AG04449 (cell line): ENCODE data around the gene SERPINB4.
"Not testable (repeated sequence)": the region's sequence is repeated elsewhere in the genome, so short reads cannot be mapped to it uniquely, and the experiment has no call there.

Experiments
- CTCF ChIA-PET: fragments of 350-600 bp; formaldehyde crosslinking; extraction: SDS; loops from one replicate; lab custom pipeline; 2021; ENCODE audit warnings: antibody characterized with exemption; lab: Yijun Ruan, JAX
- POLR2A ChIA-PET: fragments of 400-600, 350-600 bp; formaldehyde crosslinking; extraction: SDS; loops from one replicate; lab custom pipeline; 2020; ENCODE audit warnings: antibody characterized with exemption, inconsistent platforms; lab: Yijun Ruan, JAX
- DNase-seq: peaks from one replicate; pipeline ENCODE4 v3.0.0-alpha.2; 2010; ENCODE audit warnings: low read depth, low spot score
- H3K4me3 ChIP-seq: 2 replicates; pipeline ENCODE4 v1.5.1; 2011; ENCODE audit warnings: low read depth, mild to moderate bottlenecking, control low read depth, low read length
- TF ChIP-seq, protein P1 (sequence below): IDR thresholded peaks from one replicate; pipeline ENCODE4 v1.5.1; 2011; ENCODE audit warnings: mild to moderate bottlenecking, moderate library complexity, low read length, control low read depth, inconsistent platforms; ENCODE audit not compliant: insufficient read depth; ENCODE audit errors: missing control alignments

The SERPINB4 gene

DNA sequence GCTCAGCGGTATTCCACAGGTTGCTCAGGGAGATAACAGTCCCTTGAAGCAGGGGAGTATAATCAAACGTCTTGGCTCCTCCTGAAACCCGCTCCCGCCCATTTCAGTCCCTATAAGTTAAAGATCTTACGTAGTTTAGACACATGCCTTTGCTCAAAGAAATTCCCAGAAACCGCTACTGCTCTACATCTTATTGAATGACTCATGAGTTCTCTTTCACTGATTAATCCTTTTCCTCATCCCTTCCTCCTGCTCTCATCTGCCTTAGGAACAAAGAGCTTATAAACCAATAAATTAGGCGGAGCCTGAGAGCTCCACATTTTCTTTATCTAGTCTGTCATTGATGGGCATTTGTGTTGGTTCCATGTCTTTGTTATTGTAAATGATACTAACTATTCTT is 4.2 kb upstream of the SERPINB4 start:
- DNase-seq, result no peak
- CTCF ChIA-PET, result no interaction called here
- POLR2A ChIA-PET, result no interaction called here
- H3K4me3 ChIP-seq, result no peak overlapping the region
- TF ChIP-seq, protein P1, sequence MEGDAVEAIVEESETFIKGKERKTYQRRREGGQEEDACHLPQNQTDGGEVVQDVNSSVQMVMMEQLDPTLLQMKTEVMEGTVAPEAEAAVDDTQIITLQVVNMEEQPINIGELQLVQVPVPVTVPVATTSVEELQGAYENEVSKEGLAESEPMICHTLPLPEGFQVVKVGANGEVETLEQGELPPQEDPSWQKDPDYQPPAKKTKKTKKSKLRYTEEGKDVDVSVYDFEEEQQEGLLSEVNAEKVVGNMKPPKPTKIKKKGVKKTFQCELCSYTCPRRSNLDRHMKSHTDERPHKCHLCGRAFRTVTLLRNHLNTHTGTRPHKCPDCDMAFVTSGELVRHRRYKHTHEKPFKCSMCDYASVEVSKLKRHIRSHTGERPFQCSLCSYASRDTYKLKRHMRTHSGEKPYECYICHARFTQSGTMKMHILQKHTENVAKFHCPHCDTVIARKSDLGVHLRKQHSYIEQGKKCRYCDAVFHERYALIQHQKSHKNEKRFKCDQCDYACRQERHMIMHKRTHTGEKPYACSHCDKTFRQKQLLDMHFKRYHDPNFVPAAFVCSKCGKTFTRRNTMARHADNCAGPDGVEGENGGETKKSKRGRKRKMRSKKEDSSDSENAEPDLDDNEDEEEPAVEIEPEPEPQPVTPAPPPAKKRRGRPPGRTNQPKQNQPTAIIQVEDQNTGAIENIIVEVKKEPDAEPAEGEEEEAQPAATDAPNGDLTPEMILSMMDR, result no peak

DNA sequence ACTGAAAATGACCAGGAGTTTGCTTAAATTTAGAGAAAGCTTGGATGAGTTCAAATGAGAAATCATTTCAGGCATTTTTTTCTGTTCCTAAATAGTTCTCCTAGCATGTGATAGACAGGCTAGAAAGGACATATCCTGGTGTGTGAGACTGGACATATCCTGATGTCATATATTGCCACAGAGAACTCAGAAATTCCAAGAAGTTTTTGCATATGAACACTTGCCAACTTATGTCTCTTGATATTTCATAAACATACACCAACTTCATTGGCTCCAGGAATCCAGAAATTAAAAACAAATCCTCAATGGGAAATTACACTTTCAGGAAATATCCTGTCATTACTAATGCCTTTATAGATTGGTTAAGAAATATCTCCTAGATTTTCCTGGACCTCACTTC is 2.9 kb upstream of the SERPINB4 start:
- ChIA-PET CTCF (interaction anchor here (0.7 to 1.0 kb wide), 3 partner anchors 69 to 316 kb away, joined by 3 read pairs; no protein-coding TSS in a partner anchor), POLR2A (no interaction called here)
- TF ChIP-seq, protein P1, result no peak
- DNase-seq, result no peak
- no peak overlapping the region for H3K4me3 ChIP-seq

DNA sequence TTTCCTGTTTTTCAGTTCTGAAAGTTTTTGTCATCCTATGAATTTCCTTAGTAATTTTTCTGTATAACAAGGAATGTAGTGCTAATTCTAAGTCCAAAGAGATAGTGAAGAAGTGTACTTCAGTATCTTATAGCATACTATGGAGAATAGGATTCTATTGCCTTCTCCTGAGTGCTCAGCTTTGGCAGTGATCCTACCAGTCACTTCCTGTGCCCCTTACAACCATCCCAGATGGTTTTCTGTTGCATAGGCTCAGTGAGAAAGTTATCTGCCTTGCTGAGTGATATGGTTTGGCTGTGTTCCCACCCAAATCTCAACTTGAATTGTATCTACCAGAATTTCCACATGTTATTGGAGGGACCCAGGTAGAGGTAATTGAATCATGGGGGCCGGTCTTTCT is 638 bp upstream of the SERPINB4 start:
- CTCF ChIA-PET, H3K4me3 ChIP-seq, POLR2A ChIA-PET, DNase-seq: not testable (repeated sequence)

DNA sequence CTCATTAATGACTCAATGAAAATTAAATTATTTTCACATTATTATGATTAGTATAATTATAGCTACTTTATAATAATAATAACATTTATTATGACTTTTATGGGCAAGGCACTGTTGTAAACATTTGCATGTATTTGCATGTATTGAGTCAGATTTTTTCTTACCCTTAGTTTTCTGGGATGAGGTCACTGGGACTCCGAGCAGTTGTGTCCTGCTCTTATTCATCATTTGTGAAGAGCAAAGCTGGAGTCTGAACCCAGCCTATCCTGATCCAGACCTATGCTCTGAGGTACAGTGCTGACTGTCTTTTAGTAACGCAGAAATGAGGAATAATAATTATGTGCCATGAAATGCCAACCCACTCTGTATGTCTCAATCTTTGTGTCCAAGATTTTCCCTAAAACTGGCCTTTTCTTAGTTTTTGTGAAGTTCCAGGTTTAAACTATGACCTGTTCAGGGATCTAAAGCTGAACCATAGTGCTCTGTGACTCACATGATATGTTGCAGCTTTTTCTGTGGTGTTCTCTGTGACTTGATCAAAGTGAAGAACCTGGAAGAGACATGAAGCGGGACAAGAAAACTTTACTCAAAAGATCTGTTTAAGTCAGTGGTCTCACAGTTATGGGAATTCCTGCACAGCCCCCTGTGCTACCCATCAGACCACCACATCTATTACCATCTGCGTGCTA is 1.2 kb downstream of the SERPINB4 start:
- POLR2A ChIA-PET, DNase-seq, CTCF ChIA-PET, H3K4me3 ChIP-seq: not testable (repeated sequence)

DNA sequence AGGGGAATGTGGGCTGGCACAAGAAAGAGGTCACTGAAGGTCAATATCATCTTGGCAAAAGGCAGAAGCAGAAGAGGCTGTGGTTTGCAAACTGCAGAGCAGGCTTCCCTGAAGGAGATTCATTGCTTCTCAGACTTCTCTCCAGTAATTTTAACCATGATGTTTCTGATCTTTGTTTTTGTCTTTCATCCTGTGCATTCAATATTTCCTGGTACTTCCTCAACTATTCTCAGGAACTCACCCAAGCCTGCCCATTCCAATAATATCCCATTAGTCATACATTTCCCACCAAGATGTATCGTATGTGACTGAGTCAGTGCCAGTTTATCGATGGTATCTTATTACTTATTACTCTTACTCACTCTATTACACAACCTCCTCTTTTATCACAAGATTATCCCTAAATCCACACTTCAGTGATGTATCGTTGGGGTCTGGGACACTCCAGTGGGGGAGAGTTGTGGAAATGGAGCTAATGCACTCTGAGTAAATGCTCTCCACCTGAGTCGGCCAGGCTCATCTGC is 2.8 kb downstream of the SERPINB4 start:
- H3K4me3 ChIP-seq, DNase-seq, POLR2A ChIA-PET, CTCF ChIA-PET: not testable (repeated sequence)

DNA sequence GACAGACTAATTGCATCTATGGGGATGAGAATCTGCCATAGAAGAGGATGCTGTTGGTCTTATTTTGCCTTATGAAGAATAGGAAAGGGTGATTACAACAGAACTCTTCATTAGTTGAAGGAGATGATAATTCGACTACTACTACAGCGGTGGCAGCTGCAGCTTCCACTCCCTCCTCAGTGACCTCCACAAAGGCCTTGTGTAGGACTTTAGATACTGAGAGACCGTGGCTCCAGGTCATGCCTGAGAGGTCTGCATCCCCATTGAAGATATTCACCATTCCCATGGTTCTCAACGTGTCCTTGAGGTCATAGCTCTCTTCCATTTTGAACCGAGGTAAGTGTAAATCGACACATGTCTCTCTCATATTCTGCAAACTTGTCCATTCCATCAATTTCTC is 6.4 kb downstream of the SERPINB4 start:
- TF ChIP-seq, protein P1, result no peak
- no peak overlapping the region for H3K4me3 ChIP-seq
- POLR2A ChIA-PET, result no interaction called here
- CTCF ChIA-PET, result no interaction called here
- DNase-seq, result no peak

DNA sequence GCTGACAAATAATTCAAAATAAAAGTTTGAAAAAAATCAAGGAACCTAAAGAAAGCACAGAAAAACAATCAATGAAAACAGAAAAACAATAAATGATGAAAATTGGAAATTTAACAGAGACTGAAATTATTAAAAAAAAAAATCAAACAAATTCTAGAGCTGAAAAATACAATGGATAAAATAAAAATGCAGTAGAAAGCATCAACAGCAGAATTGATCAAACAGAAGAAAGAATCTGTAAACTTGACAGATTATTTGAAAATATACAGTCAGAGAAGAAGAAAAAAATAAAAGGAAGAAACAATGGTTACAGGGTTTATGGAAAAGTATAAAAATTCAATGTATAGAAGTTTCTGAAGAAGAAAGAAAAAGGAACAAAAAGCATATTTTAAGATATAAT is 16.2 kb downstream of the SERPINB4 start:
- no peak for DNase-seq
- TF ChIP-seq, protein P1, result no peak
- no peak overlapping the region for H3K4me3 ChIP-seq
- POLR2A ChIA-PET, result no interaction called here
- CTCF ChIA-PET, result interaction anchor here (1.1 kb wide), 1 partner anchor 114 kb away, joined by 4 read pairs; no protein-coding TSS in a partner anchor

DNA sequence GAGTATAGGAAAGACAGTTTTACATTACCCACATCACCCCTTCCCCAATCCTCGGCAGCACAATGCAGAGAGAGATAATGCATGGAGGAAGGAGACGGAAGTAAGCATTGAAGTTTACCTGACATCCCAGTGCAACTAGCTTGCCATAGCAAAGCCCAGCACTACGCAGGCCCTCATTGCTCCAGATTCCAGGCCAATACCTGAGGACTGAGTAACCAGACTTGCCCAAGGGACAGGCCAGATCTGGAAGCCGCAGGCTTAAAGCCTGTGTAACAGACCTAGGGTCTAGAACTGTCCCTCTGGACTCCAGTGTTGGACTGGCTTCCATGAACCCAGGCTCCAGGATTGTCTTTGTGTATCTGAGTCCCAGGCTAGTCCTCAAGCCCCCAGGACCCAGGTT is 17.6 kb downstream of the SERPINB4 start:
- TF ChIP-seq, protein P1, result no peak
- POLR2A ChIA-PET, result no interaction called here
- CTCF ChIA-PET, result no interaction called here
- DNase-seq, result no peak
- no peak overlapping the region for H3K4me3 ChIP-seq
